ENCODE data around the gene SLIT1.

Gene SLIT1

GRCh38 chr10:97080051-97080776 is 105.5 kb downstream of the SLIT1 start:
- DNase-seq (ENCODE audit: low spot score) = no peak

GRCh38 chr10:97079448-97079847 is 106.3 kb downstream of the SLIT1 start:
- no peak for DNase-seq (ENCODE audit: low spot score)

GRCh38 chr10:97078938-97079445 is 106.8 kb downstream of the SLIT1 start:
- DNase-seq (ENCODE audit: low spot score) = no peak

GRCh38 chr10:97078261-97078937 is 107.4 kb downstream of the SLIT1 start:
- no peak for DNase-seq (ENCODE audit: low spot score)

GRCh38 chr10:97076781-97077180 is 109.0 kb downstream of the SLIT1 start:
- no peak for DNase-seq (ENCODE audit: low spot score)

- DNase-seq (ENCODE audit: low spot score) = no peak
These were observed 109.7 kb downstream of the SLIT1 start for GRCh38 chr10:97075961-97076525.

GRCh38 chr10:97075421-97075820 is 110.3 kb downstream of the SLIT1 start:
- DNase-seq (ENCODE audit: low spot score) = no peak

GRCh38 chr10:97074256-97075145 is 111.3 kb downstream of the SLIT1 start:
- DNase-seq (ENCODE audit: low spot score) = no peak

- DNase-seq (ENCODE audit: low spot score) = peak; percentile 81
These were observed 112.7 kb downstream of the SLIT1 start for GRCh38 chr10:97072851-97073665.

GRCh38 chr10:97071496-97071895 is 114.3 kb downstream of the SLIT1 start:
- no peak for DNase-seq (ENCODE audit: low spot score)

- DNase-seq (ENCODE audit: low spot score) = no peak
These were observed 116.0 kb downstream of the SLIT1 start for GRCh38 chr10:97069576-97070362.

- DNase-seq (ENCODE audit: low spot score) = no peak
These were observed 116.7 kb downstream of the SLIT1 start for GRCh38 chr10:97069026-97069425.

GRCh38 chr10:97067716-97068391 is 117.9 kb downstream of the SLIT1 start:
- no peak for DNase-seq (ENCODE audit: low spot score)

GRCh38 chr10:97066877-97067555 is 118.7 kb downstream of the SLIT1 start:
- DNase-seq (ENCODE audit: low spot score) = no peak

- DNase-seq (ENCODE audit: low spot score) = no peak
These were observed 119.8 kb downstream of the SLIT1 start for GRCh38 chr10:97065686-97066660.

- DNase-seq (ENCODE audit: low spot score) = no peak
These were observed 120.6 kb downstream of the SLIT1 start for GRCh38 chr10:97065128-97065527.

- DNase-seq (ENCODE audit: low spot score) = no peak
These were observed 121.5 kb downstream of the SLIT1 start for GRCh38 chr10:97063983-97064837.

Data from putamen (tissue), 1 donor.